ENCODE measurements around the gene TBX5.

DNA sequence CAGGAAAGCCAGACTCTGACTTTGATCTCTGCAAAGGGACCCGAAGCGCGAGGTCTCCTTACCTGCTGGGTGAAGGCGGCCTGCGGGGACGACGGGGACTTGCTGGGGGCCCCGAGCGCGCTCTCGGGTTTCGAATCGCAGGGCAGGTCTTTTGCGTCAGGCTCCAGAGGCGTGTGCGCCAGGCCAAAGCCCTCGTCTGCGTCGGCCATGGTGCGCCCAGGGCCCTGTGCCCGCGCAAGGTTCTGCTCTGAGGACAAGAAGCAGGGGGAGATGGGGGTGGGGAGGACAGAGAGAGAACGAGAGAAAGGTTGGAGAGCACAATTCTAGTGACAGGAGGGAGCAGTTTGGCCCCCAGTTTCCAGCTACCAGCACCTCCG lies 2.3 kb downstream of the TBX5 start:
- TF ChIP-seq, protein P1, sequence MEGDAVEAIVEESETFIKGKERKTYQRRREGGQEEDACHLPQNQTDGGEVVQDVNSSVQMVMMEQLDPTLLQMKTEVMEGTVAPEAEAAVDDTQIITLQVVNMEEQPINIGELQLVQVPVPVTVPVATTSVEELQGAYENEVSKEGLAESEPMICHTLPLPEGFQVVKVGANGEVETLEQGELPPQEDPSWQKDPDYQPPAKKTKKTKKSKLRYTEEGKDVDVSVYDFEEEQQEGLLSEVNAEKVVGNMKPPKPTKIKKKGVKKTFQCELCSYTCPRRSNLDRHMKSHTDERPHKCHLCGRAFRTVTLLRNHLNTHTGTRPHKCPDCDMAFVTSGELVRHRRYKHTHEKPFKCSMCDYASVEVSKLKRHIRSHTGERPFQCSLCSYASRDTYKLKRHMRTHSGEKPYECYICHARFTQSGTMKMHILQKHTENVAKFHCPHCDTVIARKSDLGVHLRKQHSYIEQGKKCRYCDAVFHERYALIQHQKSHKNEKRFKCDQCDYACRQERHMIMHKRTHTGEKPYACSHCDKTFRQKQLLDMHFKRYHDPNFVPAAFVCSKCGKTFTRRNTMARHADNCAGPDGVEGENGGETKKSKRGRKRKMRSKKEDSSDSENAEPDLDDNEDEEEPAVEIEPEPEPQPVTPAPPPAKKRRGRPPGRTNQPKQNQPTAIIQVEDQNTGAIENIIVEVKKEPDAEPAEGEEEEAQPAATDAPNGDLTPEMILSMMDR (IDR thresholded peaks at IDR 0.05), result no peak
- no peak for TF ChIP-seq EZH2 (IDR thresholded peaks at IDR 0.05; ENCODE audit: borderline replicate concordance, insufficient read depth, low read depth, low read length, poor library complexity, severe bottlenecking)

Data from B cell (primary cell).